ENCODE results near the gene TXLNB.

- TF ChIP-seq MYNN (tag by site-specific recombination; IDR thresholded peaks at IDR 0.05; ENCODE audit: borderline replicate concordance) (no peak), ZNF433 (tag by site-specific recombination; IDR thresholded peaks at IDR 0.05; ENCODE audit: low read depth) (no peak), ZNF157 (tag by site-specific recombination; IDR thresholded peaks at IDR 0.05) (no peak), ZNF514 (tag by site-specific recombination; IDR thresholded peaks at IDR 0.05) (no peak)
- TF ChIP-seq, protein P1, sequence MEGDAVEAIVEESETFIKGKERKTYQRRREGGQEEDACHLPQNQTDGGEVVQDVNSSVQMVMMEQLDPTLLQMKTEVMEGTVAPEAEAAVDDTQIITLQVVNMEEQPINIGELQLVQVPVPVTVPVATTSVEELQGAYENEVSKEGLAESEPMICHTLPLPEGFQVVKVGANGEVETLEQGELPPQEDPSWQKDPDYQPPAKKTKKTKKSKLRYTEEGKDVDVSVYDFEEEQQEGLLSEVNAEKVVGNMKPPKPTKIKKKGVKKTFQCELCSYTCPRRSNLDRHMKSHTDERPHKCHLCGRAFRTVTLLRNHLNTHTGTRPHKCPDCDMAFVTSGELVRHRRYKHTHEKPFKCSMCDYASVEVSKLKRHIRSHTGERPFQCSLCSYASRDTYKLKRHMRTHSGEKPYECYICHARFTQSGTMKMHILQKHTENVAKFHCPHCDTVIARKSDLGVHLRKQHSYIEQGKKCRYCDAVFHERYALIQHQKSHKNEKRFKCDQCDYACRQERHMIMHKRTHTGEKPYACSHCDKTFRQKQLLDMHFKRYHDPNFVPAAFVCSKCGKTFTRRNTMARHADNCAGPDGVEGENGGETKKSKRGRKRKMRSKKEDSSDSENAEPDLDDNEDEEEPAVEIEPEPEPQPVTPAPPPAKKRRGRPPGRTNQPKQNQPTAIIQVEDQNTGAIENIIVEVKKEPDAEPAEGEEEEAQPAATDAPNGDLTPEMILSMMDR (tag by site-specific recombination; IDR thresholded peaks at IDR 0.05): no peak
These were observed 49.1 kb downstream of the TXLNB start for GRCh38 chr6:139242457-139243240.

Measured in HEK293 (cell line).